ENCODE measurements around the gene OSBP2. TPM values are rescaled to one million over a fixed set of nuclear protein-coding genes. Genes with fewer than 3 reads are reported as not detected.
A peak's percentile ranks its signal among the peaks of the same experiment; 100 is the strongest.
"Not testable (repeated sequence)": the region's sequence is repeated elsewhere in the genome, so short reads cannot be mapped to it uniquely, and the experiment has no call there.

OSBP2 gene
- total RNA-seq, 6 experiments from 2014 or later: 0.31 to 3.4 (median 0.93) TPM

DNA sequence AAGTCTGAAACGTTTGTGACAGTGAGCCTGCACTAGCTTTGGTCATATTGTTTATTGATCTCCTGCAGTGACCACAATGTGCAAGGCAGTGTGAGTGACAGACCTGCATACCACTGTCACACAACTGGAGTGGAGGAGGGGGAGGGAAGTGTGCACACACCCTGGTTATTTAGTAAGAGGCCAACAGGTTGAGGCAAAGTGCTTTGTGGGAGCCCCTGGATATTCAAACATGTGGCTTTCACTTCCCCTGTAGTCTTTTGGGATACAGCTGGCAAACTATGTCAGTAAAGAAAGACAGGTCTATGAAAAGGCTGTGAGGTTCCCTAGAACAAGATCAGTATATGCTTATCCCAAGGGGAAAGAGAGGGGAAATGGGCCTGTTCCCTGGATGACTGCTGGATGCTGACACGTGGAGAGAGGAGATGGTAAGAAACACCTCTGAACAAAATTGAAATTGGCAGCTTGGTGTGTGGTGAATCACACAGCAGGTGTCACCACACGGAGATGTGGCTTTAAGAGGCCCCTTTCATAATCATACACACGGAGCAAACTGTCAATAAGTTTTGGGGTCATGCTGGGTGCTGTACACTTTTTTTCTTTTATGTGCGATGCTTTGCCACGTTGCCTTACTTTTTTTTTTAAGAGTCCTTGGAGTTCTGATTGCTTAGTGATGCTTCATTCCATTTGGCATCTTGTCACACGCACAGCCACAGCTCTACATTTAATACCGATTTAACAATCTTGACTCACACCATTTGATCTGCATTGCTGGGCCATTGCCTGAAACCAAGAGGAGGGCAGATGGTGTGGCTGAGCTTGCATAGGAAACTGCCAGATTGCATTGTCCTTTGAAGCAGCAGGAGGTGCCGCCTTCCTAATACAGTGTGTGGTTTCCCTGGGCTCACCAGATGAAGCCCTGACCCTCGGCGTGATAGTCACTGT lies 11.3 kb downstream of the OSBP2 start:
- H3K27ac ChIP-seq: no peak overlapping the region
- ATAC-seq (no peak), DNase-seq (peak in 1 of 3 donors; percentile 15)
- H3K4me3 ChIP-seq: no peak overlapping the region
- no peaks in the 10 kb centered on the region for H3K9me3 ChIP-seq
- intact Hi-C loops (cut with DNase I): no loop called here
- no peak for TF ChIP-seq POLR2A (IDR thresholded peaks at IDR 0.05)
- TF ChIP-seq, protein P1, sequence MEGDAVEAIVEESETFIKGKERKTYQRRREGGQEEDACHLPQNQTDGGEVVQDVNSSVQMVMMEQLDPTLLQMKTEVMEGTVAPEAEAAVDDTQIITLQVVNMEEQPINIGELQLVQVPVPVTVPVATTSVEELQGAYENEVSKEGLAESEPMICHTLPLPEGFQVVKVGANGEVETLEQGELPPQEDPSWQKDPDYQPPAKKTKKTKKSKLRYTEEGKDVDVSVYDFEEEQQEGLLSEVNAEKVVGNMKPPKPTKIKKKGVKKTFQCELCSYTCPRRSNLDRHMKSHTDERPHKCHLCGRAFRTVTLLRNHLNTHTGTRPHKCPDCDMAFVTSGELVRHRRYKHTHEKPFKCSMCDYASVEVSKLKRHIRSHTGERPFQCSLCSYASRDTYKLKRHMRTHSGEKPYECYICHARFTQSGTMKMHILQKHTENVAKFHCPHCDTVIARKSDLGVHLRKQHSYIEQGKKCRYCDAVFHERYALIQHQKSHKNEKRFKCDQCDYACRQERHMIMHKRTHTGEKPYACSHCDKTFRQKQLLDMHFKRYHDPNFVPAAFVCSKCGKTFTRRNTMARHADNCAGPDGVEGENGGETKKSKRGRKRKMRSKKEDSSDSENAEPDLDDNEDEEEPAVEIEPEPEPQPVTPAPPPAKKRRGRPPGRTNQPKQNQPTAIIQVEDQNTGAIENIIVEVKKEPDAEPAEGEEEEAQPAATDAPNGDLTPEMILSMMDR (IDR thresholded peaks at IDR 0.05): no peak
- no peaks in the 10 kb centered on the region for H3K27me3 ChIP-seq
- no peaks in the 10 kb centered on the region for H3K4me1 ChIP-seq
- H3K36me3 ChIP-seq: no peaks in the 10 kb centered on the region
- 47% methylated on average over 10 of the region's 11 CpGs for WGBS (ENCODE audit: insufficient coverage, low coverage, low lambda C conversion rate, missing lambda C conversion rate)

DNA sequence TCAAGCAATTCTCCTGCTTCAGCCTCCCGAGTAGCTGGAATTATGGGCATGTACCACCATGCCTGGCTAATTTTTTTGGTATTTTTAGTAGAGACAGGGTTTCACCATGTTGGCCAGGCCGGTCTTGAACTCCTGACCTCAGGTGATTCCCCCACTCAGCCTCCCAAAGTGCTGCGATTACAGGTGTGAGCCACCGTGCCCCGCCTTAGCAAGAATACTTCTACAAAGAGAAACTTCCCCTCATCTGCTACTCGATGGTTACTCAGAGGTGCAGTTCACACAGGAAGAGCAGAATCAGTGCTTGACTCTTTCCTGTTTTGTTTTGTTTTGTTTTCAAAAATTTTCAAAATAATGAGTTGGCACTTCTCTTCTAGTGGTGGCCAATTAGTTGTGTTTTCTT lies 15.3 kb downstream of the OSBP2 start:
- H3K36me3 ChIP-seq; H3K4me1 ChIP-seq; DNase-seq; H3K4me3 ChIP-seq; H3K27ac ChIP-seq; ATAC-seq; intact Hi-C loops (cut with DNase I); H3K9me3 ChIP-seq; H3K27me3 ChIP-seq: not testable (repeated sequence)
- 84% methylated on average over 6 of the region's 6 CpGs for WGBS (ENCODE audit: insufficient coverage, low coverage, low lambda C conversion rate, missing lambda C conversion rate)

DNA sequence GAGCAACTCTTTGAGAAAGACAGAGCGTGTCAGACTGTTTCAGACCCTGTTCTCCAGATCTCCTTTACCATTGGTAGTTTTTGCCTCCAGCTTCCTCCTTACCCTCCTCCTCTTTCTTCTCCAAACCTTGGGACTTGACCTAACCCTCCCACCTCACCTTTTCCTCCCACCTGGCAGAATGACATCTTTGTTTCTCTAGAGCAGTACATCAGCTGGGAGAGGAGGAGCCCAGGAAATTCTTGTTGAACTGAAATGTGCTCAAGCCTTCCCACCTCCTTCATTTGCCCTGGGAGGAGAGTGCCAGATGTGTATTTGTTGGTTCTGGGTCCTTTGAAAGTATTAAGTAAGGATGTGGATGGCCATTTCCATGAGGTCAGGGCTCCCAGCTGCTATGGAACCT lies 17.4 kb downstream of the OSBP2 start:
- TF ChIP-seq, protein P1 (IDR thresholded peaks at IDR 0.05): no peak

DNA sequence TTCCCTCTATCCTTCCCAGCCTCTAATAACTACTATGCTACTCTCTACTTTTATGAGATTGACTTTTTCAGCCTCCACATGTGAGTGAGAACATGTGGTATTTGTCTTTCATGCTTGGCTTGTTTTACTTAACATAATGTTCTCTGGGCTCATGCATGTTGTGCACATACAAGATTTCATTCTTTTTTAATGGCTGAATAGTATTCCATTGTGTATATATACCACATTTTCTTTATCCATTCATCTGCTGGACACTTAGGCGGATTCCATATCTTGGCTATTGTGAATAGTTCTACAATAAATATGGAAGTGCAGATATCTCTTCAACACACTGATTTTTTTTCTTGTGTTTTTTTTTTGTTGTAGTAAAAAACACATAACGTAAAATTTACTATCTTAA lies 19.4 kb downstream of the OSBP2 start:
- TF ChIP-seq, protein P1 (IDR thresholded peaks at IDR 0.05): no peak
- no peak for TF ChIP-seq POLR2A (IDR thresholded peaks at IDR 0.05)
- ATAC-seq (no peak), DNase-seq (no peak)
- Histone ChIP-seq H3K36me3 (no peaks in the 10 kb centered on the region), H3K27ac (no peak overlapping the region), H3K9me3 (no peaks in the 10 kb centered on the region), H3K4me1 (no peaks in the 10 kb centered on the region), H3K27me3 (no peaks in the 10 kb centered on the region), H3K4me3 (no peak overlapping the region)
- 93% methylated on average over 2 of the region's 2 CpGs for WGBS (ENCODE audit: insufficient coverage, low coverage, low lambda C conversion rate, missing lambda C conversion rate)
- intact Hi-C loops (cut with DNase I): no loop called here

More for the DNA sequence above, 17.4 kb downstream of the OSBP2 start:
- no peak overlapping the region for H3K4me3 ChIP-seq
- no peaks in the 10 kb centered on the region for H3K36me3 ChIP-seq
- no peak overlapping the region for H3K27ac ChIP-seq
- no peaks in the 10 kb centered on the region for H3K4me1 ChIP-seq
- intact Hi-C loops (cut with DNase I): no loop called here
- H3K27me3 ChIP-seq: no peaks in the 10 kb centered on the region
- DNase-seq (no peak), ATAC-seq (no peak)
- 100% methylated on average over 1 of the region's 1 CpG for WGBS (ENCODE audit: insufficient coverage, low coverage, low lambda C conversion rate, missing lambda C conversion rate)
- H3K9me3 ChIP-seq: no peaks in the 10 kb centered on the region

DNA sequence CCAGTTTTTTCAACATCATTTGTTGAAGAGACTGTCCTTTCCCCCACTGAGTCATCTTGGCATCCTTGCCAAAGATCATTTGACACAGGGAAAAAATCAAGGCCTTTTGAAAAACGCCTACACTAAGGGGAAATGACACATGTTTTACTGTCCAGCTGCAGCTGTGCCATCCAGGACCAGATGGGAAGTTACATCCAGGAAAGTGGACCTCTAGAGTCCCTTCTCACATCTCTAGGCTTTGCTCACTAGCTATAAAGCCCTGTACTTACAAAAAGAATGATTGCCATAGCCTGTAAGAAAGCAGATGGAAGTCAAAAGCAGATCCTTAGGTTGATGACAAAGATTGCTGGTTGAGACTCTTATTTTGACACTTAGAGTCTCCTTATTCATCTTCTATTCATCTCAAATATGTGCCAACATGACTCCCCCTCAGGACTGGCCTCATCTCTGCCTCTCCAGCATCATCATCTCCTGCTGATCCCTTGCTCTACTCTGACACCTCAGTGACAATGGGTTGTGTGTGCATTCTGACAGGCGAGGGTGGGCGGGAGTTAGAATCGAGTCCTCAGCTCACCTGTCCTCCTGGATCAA lies 22.8 kb downstream of the OSBP2 start:
- intact Hi-C loops (cut with DNase I): no loop called here
- 58% methylated on average over 2 of the region's 4 CpGs for WGBS (ENCODE audit: insufficient coverage, low coverage, low lambda C conversion rate, missing lambda C conversion rate)
- H3K27me3 ChIP-seq: no peaks in the 10 kb centered on the region
- no peaks in the 10 kb centered on the region for H3K36me3 ChIP-seq
- peak in 2 of 4 donors; percentile 55 to 87 for ATAC-seq
- DNase-seq: no peak
- no peak overlapping the region for H3K4me3 ChIP-seq
- no peak for TF ChIP-seq POLR2A (IDR thresholded peaks at IDR 0.05)
- TF ChIP-seq, protein P1 (IDR thresholded peaks at IDR 0.05): no peak
- no peaks in the 10 kb centered on the region for H3K4me1 ChIP-seq
- no peaks in the 10 kb centered on the region for H3K9me3 ChIP-seq
- H3K27ac ChIP-seq: no peak overlapping the region

All from right lobe of liver (tissue), 6 donors.